GM18526 (cell line): Measurements from ENCODE around the gene MARCHF4.

ENCODE experiments used
- POLR2A ChIP-seq: IDR thresholded peaks from 3 replicates; pipeline ENCODE4 v1.6.1; 2011; ENCODE audit not compliant: insufficient read length; ENCODE audit errors: extremely low read depth

The MARCHF4 gene

GRCh38 chr2:216404010-216404618 lies 31.8 kb upstream of the MARCHF4 start:
- no peak for TF ChIP-seq POLR2A

GRCh38 chr2:216402751-216403150 lies 30.5 kb upstream of the MARCHF4 start:
- TF ChIP-seq POLR2A, result no peak

DNA sequence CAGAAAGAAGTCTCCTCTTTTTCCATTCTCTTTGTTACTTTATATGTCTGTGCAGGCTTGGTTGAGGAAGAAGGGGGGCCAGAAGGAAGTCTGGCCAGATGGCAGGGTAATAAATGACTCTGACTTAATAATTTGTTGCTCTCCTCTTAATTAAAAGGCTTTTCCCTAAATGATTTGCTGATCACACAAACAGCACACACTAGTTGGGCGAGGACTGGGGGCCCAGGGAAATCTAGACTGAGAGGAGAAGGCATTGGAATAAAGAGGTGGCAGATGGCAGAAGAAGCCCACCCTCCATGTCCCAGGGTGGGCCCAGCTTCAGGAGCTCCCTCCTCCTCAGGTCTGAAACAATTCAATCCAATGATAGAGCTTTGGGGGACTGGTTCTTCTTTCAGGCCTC lies 27.3 kb upstream of the MARCHF4 start:
- TF ChIP-seq POLR2A, result no peak

DNA sequence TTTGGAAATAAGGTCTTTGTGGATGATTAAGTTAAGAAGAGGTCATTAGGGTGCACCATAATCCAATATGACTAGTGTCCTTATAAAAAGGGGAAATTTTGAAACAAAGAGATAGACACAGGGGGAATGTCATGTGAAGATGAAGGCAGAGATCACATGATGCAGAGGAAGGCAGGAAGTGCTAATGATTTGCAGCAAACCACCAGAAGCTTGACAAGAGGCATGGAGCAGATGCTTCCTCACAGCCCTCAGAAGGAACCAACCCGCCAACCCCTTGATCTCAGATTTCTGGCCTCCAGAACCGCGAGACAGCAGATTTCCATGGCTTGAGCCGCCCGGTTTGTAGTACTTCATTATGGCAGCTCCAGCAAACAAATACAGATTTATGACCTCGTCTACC lies 22.6 kb upstream of the MARCHF4 start:
- TF ChIP-seq POLR2A, result no peak

GRCh38 chr2:216392945-216393840 lies 20.9 kb upstream of the MARCHF4 start:
- no peak for TF ChIP-seq POLR2A

GRCh38 chr2:216392018-216392562 lies 19.8 kb upstream of the MARCHF4 start:
- TF ChIP-seq POLR2A, result no peak

GRCh38 chr2:216391401-216391800 lies 19.1 kb upstream of the MARCHF4 start:
- TF ChIP-seq POLR2A, result no peak

DNA sequence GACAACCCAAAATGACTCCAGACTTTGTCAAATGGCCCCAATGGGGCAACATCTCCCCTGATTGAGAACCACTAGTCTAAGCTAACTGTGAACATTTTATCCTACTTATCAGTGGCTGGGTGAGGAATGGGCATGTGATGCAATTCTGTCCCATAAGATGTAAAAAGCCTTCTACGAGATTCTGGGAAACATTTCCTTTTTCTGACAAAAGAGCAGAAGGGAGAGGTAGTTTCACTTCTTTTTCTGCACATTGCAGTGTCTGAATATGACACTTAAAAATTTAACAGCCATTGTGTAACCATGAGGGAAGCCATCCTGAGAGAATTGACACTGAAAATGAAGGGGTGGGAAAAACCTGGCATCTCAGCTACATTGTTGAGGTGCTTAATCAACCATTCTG lies 17.3 kb upstream of the MARCHF4 start:
- TF ChIP-seq POLR2A, result no peak

GRCh38 chr2:216388046-216388884 lies 16.0 kb upstream of the MARCHF4 start:
- no peak for TF ChIP-seq POLR2A

DNA sequence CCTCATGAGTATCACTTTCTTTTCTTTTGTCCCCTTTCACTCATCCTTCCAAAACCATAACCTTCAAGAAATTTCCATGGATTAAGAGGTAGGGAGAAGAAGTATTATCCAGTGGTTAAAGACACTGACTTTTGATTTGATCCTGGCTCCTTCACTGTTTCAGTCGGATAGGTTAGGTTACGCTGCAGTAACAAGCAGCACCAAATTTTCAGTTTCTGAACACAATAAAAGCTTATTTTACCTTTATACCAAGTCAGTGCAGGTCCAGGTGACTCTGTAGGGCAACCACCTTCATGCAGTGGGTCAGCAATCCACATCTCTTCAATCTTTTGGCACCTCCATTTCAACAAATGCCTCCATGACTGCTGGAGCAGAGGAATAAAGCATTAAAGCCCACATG lies 15.0 kb upstream of the MARCHF4 start:
- no peak for TF ChIP-seq POLR2A

DNA sequence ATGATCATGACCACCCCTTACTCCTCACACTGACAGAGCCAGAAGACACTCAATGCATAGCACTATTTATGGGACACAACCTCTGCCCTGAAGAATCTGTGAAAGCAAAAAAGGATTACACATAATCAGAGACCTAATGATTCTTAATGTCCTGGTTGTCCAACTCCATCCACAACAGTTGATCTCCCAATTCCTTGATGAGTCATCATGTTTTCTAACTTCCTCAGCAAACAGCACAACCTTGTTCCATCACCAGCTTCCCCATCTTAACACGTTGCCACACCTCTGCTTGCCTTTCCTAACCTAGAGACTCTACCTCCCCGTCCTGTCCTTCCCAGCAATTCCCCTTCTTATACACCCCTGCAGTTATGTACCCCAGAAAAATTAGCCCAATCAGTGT lies 13.2 kb upstream of the MARCHF4 start:
- TF ChIP-seq POLR2A, result no peak

- no peak for TF ChIP-seq POLR2A
These were observed 7.7 kb upstream of the MARCHF4 start for GRCh38 chr2:216379977-216380376.

GRCh38 chr2:216375286-216375685 lies 3.0 kb upstream of the MARCHF4 start:
- no peak for TF ChIP-seq POLR2A

DNA sequence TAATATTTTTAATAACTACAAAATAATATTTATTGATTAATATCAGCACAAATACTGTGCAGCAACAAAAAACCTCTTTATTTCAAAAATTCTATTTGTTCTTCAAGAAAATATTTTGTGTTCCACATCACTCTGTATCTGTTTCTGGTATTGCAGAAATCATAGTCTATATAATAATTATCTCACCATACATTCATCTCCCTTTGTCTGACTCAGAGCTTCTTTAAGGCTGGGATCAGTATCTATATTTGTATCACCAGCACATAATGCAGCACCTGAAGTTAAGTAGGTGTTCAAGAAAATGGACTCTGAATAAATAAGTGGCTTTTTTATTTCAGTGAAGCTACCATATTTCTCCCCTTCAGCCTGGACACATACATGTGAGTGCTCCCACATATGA lies 1.6 kb upstream of the MARCHF4 start:
- TF ChIP-seq POLR2A, result no peak

DNA sequence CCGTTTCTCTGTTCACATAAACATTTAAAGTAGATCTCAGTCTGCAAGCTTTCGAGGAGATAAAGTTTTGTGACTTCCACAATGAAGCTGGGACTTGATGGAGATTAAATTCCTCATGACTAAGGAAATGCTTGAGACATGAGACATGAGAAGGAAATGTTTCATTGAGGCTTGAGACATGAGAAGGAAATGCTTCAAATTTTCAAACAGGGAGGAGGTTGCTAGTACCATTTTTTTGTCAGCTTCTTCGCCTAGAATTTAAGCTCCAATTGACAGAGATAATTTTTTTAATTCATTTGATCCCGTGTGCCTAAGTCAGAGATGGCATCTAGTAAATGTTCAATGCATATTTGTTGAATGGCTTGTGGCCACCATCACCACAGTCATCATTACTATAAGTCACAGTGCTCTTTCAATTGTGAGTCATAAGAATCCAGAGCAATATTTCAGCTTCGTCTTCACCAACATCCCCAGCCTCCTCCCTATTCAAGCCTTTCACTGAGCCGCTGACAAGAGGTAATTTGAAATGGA lies 543 bp upstream of the MARCHF4 start:
- no peak for TF ChIP-seq POLR2A
